ENCODE measurements around the gene KLHDC9. TPM values are rescaled to one million over a fixed set of nuclear protein-coding genes. Genes with fewer than 3 reads are reported as not detected.

The KLHDC9 gene
- total and polyA plus RNA-seq, 7 donors, result 0.34 to 5.9 (median 2.7) TPM

DNA sequence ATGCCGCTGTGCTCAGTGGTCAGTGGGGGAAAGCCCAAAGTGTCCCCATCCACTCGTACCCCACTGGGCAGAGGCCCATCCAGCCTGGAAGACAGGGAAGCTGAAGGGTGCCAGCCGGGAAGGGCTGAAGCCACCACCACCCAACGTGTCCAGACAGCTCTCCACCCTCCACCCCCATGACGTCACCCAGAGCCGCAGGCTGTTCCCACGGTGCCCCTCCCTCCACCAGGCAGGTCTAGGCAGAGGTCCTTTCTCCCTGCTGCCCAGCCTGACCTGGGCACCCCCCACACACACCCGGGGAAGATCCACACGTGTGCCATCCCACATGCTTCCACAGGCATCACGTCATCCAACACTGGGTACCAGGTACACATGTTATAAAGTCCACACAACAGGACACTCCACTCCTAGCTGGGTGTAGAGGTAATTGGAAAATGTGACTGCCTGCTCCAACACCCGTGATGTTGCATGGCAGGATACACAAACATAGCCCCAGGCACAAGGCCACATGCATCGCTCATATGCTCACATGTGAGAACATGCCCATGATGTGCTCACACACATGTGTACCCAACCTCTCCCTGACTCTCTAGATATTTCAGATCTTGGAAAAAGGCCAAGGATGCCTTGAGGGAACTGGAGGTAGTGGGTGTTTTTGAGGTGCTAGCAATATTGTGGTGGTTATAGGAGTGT is 23.3 kb upstream of the KLHDC9 start:
- WGBS, 3 donors, result 70 to 82% (median 76%) methylated on average over 12 of the region's 12 CpGs
- DNase-seq (no peak), ATAC-seq (no peak)
- intact Hi-C loops (cut with DNase I), result loop anchor here in 1 of 2 donors (5.0 kb wide), 1 partner anchor 62 kb away; no protein-coding TSS in a partner anchor
- H3K36me3 ChIP-seq (ENCODE audit: insufficient read depth in 1 of 2, low read depth in 1 of 2), result no peaks in the 10 kb centered on the region
- TF ChIP-seq, protein P1, sequence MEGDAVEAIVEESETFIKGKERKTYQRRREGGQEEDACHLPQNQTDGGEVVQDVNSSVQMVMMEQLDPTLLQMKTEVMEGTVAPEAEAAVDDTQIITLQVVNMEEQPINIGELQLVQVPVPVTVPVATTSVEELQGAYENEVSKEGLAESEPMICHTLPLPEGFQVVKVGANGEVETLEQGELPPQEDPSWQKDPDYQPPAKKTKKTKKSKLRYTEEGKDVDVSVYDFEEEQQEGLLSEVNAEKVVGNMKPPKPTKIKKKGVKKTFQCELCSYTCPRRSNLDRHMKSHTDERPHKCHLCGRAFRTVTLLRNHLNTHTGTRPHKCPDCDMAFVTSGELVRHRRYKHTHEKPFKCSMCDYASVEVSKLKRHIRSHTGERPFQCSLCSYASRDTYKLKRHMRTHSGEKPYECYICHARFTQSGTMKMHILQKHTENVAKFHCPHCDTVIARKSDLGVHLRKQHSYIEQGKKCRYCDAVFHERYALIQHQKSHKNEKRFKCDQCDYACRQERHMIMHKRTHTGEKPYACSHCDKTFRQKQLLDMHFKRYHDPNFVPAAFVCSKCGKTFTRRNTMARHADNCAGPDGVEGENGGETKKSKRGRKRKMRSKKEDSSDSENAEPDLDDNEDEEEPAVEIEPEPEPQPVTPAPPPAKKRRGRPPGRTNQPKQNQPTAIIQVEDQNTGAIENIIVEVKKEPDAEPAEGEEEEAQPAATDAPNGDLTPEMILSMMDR (IDR thresholded peaks at IDR 0.05), result no peak
- H3K4me3 ChIP-seq, result no peak overlapping the region
- H3K9me3 ChIP-seq, result no peaks in the 10 kb centered on the region
- peaks cover 0 to 3% (median 0%) of the 10 kb centered on the region in 3 donors for H3K27me3 ChIP-seq (ENCODE audit: insufficient read depth in 3 of 3, low read length in 2 of 3)
- no peaks in the 10 kb centered on the region for H3K4me1 ChIP-seq
- H3K27ac ChIP-seq, result no peak overlapping the region

- Histone ChIP-seq H3K27ac (no peak overlapping the region), H3K4me3 (no peak overlapping the region), H3K9me3 (no peaks in the 10 kb centered on the region), H3K36me3 (ENCODE audit: insufficient read depth in 1 of 2, low read depth in 1 of 2) (no peaks in the 10 kb centered on the region), H3K4me1 (no peaks in the 10 kb centered on the region), H3K27me3 (ENCODE audit: insufficient read depth in 3 of 3, low read length in 2 of 3) (peaks cover 0 to 4% (median 0%) of the 10 kb centered on the region in 3 donors)
- intact Hi-C loops (cut with DNase I), result no loop called here
- TF ChIP-seq, protein P1 (IDR thresholded peaks at IDR 0.05), result no peak
- no peak for DNase-seq
- no peak for ATAC-seq
These were observed 21.8 kb upstream of the KLHDC9 start for GRCh38 chr1:161076410-161076809.

GRCh38 chr1:161077426-161077825 is 20.7 kb upstream of the KLHDC9 start:
- no peak overlapping the region for H3K27ac ChIP-seq
- peaks cover 0 to 4% (median 0%) of the 10 kb centered on the region in 3 donors for H3K27me3 ChIP-seq (ENCODE audit: insufficient read depth in 3 of 3, low read length in 2 of 3)
- H3K36me3 ChIP-seq (ENCODE audit: insufficient read depth in 1 of 2, low read depth in 1 of 2), result no peaks in the 10 kb centered on the region
- intact Hi-C loops (cut with DNase I), result no loop called here
- H3K9me3 ChIP-seq, result no peaks in the 10 kb centered on the region
- DNase-seq (no peak), ATAC-seq (no peak)
- no peaks in the 10 kb centered on the region for H3K4me1 ChIP-seq
- TF ChIP-seq, protein P1 (IDR thresholded peaks at IDR 0.05), result no peak
- WGBS, 3 donors, result 55 to 61% (median 59%) methylated on average over 9 of the region's 9 CpGs
- no peak overlapping the region for H3K4me3 ChIP-seq

- H3K27ac ChIP-seq, result no peak overlapping the region
- ATAC-seq (no peak), DNase-seq (no peak)
- 50 to 64% (median 54%) methylated on average over 41 of the region's 41 CpGs for WGBS, 3 donors
- TF ChIP-seq, protein P1 (IDR thresholded peaks at IDR 0.05), result no peak
- H3K9me3 ChIP-seq, result no peaks in the 10 kb centered on the region
- intact Hi-C loops (cut with DNase I), result no loop called here
- no peaks in the 10 kb centered on the region for H3K4me1 ChIP-seq
- H3K27me3 ChIP-seq (ENCODE audit: insufficient read depth in 3 of 3, low read length in 2 of 3), result peaks cover 0 to 4% (median 0%) of the 10 kb centered on the region in 3 donors
- H3K4me3 ChIP-seq, result no peak overlapping the region
- H3K36me3 ChIP-seq (ENCODE audit: insufficient read depth in 1 of 2, low read depth in 1 of 2), result no peaks in the 10 kb centered on the region
These were observed 18.6 kb upstream of the KLHDC9 start for GRCh38 chr1:161079436-161080110.

Data from psoas muscle (tissue), 8 donors.